GM21381 (cell line): ENCODE results near the gene JAKMIP3.

Experiments used
- ATAC-seq: cut with Tn5 transposase; IDR thresholded peaks from one replicate; pipeline ENCODE4 v1.9.1; 2021; ENCODE audit warnings: mild to moderate bottlenecking, moderate library complexity; ENCODE audit not compliant: unreplicated experiment

JAKMIP3 gene

DNA sequence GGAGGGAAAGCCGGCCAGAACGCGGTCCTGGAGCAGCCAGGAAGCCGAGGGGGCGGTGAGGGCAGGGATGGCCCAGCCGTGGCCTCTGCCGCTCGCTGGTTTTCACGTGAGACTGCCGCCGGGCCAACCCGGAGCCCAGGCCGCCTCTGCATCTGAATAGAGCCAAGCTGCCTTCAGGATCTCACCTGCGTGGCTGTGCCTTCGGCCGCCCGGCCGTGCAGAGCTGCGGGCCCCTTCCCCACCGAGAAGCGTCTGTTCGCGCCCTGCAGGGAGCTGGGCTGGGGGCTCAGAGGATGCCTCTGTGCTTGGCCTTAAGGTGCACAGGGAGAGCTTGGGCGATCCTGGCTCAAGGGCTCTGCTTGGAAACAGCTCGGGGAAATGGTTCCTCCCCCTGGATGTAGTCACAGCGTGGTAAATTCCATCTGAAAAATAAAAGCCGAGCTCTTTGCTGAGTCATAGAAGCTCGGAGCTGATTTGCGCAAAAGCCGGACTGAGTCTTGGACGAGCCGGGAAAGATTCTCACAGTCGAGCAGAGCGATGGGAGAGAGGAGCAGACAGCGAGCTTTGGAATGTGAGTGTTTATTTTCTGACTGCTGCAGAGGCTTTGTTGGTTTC is at the start of gene JAKMIP3:
Gene JAKMIP3, plus strand, starts transcription at position 456 of the 615 bp plus-strand sequence. CDS start 38,863 bp downstream, outside the sequence.
- ATAC-seq = no peak

DNA sequence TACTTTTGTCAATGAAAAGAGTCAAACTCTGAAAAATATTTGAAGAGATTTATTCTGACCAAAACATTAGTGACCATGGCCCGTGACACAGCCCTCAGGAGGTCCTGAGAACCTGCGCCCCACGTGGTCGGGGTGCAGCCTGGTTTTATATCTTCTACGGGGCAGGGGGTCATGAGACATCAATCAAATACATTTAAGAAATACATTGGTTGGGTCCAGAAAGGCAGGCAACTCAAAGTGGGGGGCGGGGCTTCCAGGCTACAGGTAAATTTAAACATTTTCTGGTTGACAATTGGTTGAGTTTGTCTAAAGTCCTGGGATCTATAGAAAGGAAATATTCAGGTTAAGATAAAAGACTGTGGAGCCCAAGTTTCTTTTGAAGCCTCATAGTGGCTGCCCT is 49.2 kb upstream of the JAKMIP3 start:
- ATAC-seq = no peak

DNA sequence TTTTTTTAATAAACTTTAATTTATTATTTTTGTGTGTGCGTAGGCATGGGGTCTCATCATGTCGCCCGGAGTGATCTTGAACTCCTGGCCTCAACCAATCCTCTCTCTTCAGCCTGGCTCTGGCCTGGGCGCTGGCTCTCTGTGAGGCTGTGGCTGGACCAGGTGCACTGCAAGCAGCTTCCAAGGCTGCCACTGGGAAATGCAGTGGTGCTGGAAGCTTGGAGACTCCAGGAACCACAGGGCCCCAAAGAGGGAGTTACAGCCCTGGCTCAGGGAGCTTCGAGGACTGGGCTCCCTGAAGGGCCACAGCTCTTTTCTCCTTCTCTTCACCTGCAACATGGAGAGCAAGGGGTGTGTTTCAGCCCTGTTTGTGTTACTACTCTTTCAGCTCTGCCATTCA is 47.3 kb upstream of the JAKMIP3 start:
- ATAC-seq = no peak

DNA sequence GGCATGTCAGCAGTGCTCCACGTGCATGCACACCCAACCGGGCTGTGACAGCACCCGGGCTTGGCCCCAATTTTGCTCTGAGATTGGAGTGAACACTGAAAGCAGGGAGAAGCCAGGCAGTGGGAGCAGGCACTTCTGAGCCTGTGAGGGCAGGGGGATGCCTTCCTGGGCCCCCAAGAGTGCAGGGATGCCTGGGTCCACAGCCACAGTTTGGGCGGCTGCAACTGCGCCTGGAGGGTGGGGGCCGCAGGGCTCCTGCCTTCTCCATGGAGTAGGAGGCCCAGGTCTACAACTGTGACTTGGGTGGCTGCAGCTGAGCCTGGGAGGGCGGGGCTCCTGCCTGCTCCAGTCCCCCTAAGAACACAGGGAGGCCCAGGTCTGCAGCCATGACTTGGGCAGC is 46.4 kb upstream of the JAKMIP3 start:
- ATAC-seq = no peak

DNA sequence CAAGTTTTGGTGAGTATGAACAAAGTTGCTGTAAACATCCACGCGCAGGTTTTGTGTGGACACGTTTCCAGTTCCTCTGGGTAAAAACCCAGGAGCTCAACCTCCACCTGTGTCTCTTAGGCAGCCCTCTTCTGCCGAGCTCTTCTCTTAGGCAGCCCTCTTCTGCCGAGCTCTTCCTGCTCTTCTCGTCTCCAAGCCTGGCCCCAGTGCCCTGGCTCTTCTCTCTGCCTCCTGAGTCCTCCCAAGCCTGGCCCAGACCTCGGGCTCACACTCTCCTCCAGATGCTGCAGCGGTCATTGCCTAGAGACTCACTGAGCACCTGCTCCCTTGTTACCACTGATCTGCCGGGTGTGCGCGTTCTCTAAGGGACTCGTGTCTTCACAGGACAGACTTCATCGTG is 45.3 kb upstream of the JAKMIP3 start:
- ATAC-seq = no peak

DNA sequence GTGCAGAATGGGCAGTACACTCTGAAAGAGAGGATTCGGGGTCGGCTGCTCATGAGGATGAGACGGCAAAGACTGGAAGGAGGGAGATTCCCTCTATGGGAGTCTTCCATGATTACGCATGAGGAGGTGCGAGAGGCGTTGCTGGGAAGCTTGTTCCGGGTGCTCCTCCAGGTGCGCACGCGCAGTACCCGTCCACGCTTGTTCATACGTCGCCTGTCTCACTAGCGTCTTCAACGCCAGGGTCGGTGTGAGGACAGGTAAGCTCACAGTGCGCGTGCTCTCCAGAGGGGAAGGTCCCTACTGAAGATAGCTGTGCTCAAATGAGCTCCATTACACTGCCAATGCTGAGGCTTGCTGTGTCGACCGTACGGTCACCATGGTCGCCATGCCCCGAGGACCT is 44.7 kb upstream of the JAKMIP3 start:
- no peak for ATAC-seq

DNA sequence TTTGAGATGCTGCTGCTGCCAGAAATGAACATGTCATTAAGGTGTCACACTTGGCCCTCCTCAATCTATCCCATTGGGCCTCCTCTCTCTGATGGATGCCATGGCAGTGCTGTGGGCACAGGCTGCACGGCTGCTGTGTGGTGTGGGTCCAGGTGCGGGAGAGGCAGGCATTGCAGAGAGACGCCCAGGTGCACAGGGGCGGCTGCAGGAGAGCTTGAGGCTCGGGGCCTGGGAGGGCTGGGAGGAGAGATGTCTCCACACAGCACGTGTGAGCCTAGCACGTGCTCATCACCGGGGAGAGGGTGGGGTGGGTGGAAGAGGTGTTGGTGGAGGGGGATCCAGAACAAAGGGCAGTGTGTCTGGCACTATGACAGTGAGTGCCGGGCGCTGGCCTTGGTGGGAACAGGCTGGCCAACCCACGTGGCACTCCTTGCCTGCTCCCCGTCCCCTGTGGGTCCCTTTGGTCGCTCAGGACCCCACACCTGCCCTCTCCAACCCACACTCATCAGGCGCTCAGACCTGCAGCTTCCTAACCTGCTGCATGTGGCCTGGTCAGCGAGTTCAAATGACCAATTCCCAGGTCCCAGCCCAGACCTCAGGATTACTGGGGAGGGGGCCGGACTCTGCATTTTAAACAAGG is 44.1 kb upstream of the JAKMIP3 start:
- ATAC-seq = no peak

DNA sequence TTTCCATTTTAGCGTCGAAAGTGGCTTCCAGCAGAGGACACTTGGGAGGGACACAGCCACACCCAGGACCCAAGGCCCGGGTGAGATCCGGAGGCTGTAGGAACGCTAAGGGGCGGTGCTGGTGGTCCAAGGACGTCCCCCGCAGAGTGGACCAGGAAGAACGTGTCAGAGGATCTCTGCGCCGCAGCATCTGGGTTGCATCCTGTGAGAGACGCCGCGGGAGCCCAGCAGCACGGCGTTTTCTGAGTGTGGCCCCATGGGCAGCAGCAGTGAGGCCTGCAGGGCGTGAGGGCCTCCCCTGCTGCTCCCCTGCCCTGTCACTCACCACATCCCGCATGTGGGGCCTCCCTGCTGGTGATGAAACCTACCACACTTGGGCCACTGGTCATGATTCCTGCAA is 43.5 kb upstream of the JAKMIP3 start:
- ATAC-seq = no peak

DNA sequence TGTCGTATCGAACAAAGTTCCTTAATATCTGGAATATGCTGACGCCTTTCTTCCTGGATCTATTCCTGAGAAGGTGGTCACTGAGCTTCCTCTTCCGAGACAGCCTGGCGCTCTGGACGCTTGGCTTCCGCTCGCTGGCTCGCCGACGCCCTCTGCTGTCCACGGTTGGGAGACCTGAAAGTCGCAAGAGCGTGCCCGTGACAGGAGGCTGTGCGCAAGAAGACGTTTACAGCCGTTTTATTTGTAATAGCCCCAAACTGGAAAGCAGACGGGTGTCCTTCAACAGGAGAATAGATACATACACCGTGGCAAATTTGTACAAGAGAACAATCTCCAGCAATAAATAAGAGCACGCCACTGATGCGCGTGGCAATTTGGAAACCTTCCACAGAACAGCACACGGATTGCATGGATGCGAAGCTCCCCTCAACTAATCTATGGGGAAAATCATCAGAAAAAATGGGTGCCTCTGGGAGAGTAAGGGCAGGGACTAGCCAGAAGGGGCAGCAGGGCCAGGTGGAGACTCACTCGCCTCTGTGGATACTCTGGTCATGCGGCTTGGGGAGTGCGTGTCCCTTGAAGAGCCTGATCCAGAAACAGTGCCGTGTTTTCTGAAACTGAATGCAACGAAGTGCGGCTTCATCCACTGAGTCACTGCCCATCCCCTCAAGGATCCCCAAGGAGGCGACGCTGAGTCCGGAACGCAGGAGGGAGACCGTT is 42.5 kb upstream of the JAKMIP3 start:
- ATAC-seq = peak; percentile 81

DNA sequence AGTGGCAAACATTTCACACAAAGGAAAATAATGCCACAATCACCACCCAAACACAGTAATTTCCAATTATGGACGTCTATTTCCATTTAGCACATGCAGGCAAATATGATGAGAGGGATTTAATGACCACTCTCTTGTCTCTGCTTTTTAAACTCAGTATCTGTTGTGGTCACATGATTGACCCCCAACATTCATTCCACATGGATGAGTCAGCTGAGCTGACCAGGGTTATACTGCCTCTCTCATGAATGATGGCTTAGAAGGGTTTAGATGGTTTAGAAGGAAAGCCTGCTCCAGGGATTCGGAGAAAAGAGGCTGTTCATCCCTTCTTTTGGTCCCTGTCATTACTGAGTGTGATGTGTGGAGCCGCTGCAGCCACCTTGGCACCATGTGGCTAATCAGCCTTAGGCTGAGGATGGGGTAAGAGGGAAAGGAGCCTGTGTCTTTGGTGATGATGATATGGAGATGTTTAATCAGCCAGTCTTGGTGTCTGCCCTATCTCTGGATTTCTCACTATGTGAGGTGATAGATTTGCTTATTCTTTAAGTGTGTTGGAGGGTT is 38.2 kb upstream of the JAKMIP3 start:
- no peak for ATAC-seq

DNA sequence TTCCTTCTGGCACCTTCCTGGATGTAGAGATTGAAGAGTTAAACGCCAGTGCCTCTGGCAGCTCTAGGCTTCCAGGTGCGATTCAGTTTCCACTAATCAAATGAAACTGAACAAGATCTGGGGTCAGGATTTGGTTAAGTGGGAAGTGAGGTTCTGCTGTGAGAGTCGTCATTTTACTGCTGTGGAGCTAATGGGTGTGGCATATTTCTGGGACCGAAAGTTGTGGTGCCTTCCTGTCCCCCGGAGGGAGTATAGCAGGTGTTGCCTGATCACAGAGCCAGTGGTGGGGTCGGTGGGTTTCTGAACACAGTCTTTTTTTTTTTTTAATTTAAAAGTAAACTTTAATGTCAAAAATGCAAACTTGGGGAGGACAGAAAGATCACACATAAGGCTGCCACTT is 37.0 kb upstream of the JAKMIP3 start:
- no peak for ATAC-seq

DNA sequence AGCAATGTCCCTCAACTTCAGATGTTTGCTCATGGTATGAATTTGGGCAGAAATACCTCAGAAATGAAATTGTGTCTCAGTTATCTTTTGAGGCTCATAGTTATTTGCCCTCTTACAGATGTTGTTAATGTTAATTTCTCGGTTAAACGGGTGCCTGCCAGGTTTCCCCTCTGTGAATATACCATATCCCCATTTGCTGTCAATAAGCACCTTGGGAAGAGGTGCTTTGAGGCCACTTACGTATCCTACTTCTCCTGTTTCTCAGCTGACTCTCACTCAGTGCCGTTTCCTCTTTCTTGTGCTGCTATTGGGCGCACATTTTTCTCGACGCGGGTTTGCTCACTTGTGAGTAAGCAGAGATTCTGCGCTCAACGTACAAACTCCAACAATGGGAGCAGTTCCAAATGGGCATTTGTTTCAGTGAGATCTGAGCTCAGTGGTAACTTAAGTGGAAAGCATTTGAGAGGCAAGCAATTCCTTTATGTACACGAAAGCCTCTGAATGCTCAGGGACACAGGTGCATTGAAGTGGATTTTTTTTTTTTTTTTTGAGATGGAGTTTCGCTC is 34.8 kb upstream of the JAKMIP3 start:
- no peak for ATAC-seq

DNA sequence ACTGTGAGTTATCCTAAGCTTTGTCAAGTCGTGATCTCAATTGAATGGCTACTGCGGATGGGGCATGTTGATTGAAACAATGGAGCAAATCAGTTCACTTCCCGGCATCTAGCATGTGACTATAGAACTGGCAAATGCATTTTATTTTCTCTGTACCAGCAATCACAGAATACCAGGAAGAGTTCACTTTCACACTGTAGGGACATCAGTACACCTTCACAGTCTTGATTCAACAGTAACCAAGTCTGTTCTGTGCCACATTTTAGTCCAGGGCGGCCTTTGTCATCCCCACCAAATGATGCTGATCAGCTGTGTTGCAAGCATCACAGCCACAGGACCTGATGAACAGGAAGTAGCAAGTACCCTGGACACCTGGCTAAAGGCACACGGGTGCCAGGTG is 32.1 kb upstream of the JAKMIP3 start:
- no peak for ATAC-seq

DNA sequence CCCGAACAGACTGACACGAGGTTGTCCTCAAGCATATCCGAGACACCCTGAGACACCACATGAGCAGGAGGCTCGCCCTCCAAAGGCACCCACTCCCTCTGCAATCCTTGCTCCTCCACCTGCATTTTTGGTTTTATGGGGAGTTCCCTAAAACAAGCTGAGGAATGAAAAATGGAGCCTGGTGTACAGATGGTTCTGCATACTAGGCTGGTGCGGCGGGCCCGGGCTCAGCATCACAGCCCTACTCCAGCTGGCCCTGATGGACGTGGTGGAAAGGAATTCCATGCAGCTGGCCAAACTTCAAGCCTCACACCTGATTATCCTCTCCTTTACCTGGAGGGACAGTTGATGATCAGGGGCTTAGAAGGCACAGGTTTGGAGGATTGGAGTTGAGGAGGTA is 30.3 kb upstream of the JAKMIP3 start:
- ATAC-seq = no peak

DNA sequence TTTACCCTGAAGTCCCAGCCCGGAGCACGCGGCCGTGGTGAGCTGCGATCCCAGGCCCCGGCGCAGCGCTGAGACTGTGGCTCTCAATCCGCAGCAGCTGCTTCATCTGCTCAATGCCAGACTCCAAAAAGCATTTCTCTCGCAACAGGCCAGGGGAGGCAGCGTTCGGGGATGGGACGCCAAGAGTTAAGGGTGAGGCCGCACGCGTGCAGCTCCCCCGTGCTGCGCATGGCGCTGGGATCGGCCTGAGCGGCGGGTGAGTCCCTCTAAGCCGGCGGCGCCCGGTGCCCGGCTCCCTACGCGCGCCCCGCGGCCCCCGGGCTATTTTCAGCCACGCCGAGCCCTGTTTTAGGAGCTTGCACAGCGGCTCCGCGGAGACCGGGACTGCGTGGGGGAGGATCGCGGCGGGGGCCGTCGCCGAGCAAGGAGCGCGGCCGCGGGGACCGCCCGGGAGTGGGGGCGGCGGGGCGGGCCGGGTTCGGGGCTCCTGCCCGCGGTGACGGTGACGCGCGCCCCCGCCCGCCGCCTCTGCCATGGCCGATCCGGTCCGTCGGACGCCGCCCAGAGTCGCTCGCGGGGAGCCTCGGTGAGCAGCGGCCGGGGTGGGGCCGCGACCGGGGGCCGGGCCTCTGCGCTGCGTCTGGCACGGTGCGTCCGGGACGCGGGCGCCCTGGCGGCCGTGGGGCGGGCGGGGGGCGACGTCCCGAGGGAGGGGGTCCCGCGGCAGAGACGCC is 29.4 kb upstream of the JAKMIP3 start:
- ATAC-seq = no peak

DNA sequence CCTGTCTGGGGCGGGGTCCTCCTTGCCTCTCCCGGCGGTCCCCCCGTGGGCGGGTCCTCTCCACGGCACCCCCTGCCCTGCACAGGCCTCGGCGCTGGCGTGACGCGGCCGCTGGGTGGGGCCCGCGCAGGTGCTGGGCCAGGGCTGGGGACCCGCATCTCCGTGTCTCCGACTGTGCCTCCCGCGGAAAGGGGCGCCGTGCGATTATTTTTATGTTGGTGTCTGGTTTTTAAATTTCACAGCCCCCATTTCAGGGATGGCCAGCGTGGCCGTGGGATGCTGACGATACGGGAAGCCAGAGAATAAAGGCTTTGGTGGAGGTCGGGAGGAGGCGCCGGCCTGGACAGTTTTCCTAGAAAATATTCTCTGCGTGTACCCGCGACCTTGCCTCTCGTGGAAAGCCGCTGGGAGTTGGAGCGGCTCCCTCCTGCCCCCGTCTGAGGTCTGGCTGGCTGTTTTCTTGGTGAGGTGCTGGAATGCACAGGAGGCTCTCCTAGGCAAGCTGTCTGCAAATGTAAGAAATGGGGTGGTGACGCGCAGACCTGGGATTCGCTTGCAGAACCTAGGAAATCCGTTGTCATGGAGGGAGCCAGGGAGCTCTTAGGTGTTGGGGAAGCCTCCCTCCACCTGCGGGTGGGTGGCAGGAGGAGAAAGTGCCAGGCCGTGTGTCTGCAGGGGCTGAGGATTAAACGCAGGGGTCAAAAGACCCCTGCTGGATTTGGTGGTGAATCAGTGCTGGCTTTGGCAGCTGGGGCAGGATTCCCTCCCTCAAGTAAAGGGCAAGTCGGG is 28.7 kb upstream of the JAKMIP3 start:
- no peak for ATAC-seq

DNA sequence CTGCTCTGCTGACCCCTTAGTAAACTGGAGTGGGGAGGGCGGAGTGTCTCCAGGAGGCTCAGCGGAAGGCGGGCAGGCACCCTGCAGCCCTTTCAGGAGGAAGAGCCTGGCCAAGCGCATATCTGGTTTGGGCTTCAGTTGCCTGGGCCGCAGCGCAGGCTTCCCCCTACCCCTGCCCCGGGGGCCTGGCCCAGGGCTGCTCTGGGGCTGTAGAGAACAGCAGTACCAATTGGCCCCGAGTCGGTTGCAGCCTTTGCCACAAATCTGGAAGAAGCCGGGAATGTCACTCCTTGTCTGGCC is 28.1 kb upstream of the JAKMIP3 start:
- no peak for ATAC-seq

DNA sequence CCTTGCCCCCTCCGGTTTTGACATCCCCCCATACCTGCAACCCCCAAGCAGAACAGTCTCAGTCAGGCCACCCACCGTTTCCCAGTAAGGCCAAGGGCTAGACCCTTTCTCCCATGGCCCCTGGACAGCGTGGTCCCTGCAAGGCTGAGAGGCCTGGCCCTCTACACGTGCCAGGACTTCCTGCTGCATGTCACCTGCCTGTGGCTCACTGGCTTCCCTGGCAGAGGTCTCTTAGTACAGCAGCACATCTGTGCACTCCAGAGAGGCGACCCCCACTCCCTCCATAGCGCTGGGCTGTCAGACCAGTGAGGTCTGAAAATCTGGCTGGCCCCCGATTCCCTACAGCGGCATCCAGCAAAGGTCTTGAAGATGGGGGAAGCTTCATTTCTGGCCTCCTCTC is 26.4 kb upstream of the JAKMIP3 start:
- ATAC-seq = no peak

DNA sequence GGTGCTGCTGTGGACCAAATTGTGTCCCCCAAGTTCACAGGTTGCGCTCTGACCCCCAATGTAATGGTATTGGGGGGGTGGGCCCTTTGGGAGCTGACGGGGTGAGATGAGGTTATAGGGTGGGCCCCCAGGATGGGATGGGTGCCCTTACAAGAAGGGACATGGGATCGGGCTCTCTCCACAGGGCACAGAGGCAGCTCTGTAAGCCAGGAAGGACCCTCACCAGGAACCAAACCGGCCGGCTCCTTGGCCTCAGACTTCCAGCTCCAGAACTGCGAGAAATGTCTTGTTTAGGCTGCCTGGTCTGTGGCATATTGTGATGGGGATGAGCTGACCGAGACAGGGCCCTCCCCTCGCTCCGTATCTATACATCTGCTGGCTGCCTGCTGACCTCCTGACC is 25.7 kb upstream of the JAKMIP3 start:
- no peak for ATAC-seq

DNA sequence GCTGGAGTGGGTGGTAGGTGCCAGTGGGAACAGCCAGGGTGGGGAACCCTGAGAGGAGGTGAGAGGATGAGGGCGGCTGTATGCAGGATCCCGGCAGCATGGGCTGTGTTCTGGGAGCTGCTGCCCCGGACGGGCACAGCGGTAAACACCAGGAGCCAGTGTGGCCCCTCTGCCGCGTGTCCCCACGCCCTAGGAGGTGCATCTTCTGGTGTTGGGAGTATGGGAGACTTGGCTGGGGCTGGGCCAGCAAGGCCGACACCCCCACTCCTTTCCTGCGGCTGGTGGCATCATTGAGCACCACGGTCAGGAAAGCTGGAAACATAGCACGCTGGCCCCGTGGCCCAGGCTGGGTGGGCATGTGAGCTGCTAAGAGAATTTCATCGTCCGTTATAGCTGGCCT is 24.4 kb upstream of the JAKMIP3 start:
- ATAC-seq = no peak
